ENCODE data around the gene MRPS22.

Gene MRPS22

DNA sequence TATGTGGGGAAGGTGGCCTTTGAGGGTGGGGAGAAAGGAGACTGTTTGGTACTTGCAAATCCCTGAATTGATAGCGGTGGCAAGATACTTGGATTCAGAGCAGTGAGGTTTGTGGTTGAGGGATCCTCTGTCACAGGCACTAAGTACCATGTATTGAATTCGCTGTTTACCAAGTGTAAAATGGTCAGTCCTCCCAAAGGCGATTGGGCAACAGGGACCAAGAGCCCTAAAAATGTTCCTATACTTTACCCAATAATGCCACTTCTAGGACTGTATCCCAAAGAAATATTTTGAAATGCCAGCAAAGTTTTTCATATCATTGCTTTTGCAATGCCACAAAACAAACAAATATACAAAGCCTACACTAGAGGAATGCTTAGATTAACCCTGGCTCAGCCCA, 43.4 kb upstream of the MRPS22 start:
- ChIA-PET POLR2A (no interaction called here), CTCF (no interaction called here)
- no peak for DNase-seq (ENCODE audit: extremely low spot score)
- TF ChIP-seq L3MBTL2 (conservative IDR thresholded peaks at IDR 0.05) (no peak), SP1 (IDR thresholded peaks at IDR 0.05) (no peak), SUZ12 (IDR thresholded peaks at IDR 0.05) (no peak), CTBP1 (IDR thresholded peaks at IDR 0.05; ENCODE audit: borderline replicate concordance) (no peak), FOXK2 (IDR thresholded peaks at IDR 0.05) (no peak), FOXA1 (IDR thresholded peaks at IDR 0.05) (no peak), NFRKB (IDR thresholded peaks at IDR 0.05) (no peak), ZNF384 (IDR thresholded peaks at IDR 0.05) (no peak), LEF1 (IDR thresholded peaks at IDR 0.05; ENCODE audit: borderline replicate concordance) (no peak), ELF4 (IDR thresholded peaks at IDR 0.05) (no peak)
- TF ChIP-seq, protein P1, sequence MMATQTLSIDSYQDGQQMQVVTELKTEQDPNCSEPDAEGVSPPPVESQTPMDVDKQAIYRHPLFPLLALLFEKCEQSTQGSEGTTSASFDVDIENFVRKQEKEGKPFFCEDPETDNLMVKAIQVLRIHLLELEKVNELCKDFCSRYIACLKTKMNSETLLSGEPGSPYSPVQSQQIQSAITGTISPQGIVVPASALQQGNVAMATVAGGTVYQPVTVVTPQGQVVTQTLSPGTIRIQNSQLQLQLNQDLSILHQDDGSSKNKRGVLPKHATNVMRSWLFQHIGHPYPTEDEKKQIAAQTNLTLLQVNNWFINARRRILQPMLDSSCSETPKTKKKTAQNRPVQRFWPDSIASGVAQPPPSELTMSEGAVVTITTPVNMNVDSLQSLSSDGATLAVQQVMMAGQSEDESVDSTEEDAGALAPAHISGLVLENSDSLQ (IDR thresholded peaks at IDR 0.05) = no peak

DNA sequence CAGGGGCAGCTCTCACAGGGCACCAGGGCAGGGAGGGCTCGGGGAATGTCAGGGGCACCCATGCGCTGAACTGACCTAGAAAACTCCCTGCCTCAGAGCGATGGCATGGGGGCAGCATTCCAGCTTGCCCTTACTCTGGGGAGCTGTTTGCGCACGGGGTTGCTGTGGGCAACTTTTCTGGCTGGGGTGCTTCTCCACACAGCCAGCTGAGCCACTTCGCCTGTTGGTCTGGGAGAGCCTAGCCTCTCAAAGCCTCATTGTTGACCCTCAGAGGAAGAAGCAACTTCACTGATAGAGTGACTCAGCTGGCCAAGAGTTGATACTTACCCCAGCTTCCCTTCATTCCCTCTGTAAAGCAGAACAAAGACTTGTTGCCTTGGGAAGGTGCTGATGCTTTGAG, 42.6 kb upstream of the MRPS22 start:
- TF ChIP-seq FOXA1 (IDR thresholded peaks at IDR 0.05) (no peak), HDGF (IDR thresholded peaks at IDR 0.05; ENCODE audit: borderline replicate concordance) (no peak), LEF1 (IDR thresholded peaks at IDR 0.05; ENCODE audit: borderline replicate concordance) (no peak), TARDBP (IDR thresholded peaks at IDR 0.05) (no peak), NFRKB (IDR thresholded peaks at IDR 0.05) (no peak), FOXK2 (IDR thresholded peaks at IDR 0.05) (no peak), L3MBTL2 (conservative IDR thresholded peaks at IDR 0.05) (no peak), ZNF384 (IDR thresholded peaks at IDR 0.05) (no peak), ELF4 (IDR thresholded peaks at IDR 0.05) (no peak), FOXM1 (IDR thresholded peaks at IDR 0.05; ENCODE audit: borderline replicate concordance) (no peak), CTBP1 (IDR thresholded peaks at IDR 0.05; ENCODE audit: borderline replicate concordance) (no peak), SUZ12 (IDR thresholded peaks at IDR 0.05) (no peak), BHLHE40 (IDR thresholded peaks at IDR 0.05; ENCODE audit: borderline replicate concordance) (no peak), SP1 (IDR thresholded peaks at IDR 0.05) (no peak), ARNT (IDR thresholded peaks at IDR 0.05) (no peak)
- TF ChIP-seq, protein P1 (IDR thresholded peaks at IDR 0.05) = no peak

DNA sequence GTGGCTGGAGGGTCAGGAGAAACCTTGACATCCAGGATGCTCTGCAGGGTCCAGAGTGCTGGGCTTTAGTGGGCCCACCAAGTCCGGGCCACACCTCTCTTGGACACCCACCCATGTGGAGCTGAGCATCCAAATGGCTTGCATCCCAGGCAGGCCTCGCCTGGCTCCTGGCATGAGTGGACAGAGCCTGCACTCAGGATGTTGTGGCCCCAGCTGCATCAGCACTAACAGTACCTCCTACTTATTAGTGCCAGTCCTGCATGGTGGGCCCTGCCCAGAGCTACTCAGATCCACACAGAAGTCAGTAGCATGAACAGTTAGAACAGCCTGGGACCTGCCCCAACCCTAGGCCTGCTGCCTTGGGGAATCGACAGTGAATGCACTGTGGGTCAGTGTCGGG, 42.2 kb upstream of the MRPS22 start:
- DNase-seq (ENCODE audit: extremely low spot score) = no peak
- POLR2A ChIA-PET = no interaction called here
- CTCF ChIA-PET = interaction anchor here (0.7 to 1.3 kb wide), 2 partner anchors 12 to 27 kb away, joined by 3 to 4 read pairs; no protein-coding TSS in a partner anchor
- no peak for TF ChIP-seq TARDBP (IDR thresholded peaks at IDR 0.05)
- TF ChIP-seq BHLHE40 (IDR thresholded peaks at IDR 0.05; ENCODE audit: borderline replicate concordance) = no peak
- TF ChIP-seq ZNF384 (IDR thresholded peaks at IDR 0.05) = no peak
- no peak for TF ChIP-seq ARNT (IDR thresholded peaks at IDR 0.05)
- no peak for TF ChIP-seq SUZ12 (IDR thresholded peaks at IDR 0.05)
- no peak for TF ChIP-seq HDGF (IDR thresholded peaks at IDR 0.05; ENCODE audit: borderline replicate concordance)

More for the DNA sequence above, 42.6 kb upstream of the MRPS22 start:
- ChIA-PET CTCF (no interaction called here), POLR2A (no interaction called here)
- no peak for DNase-seq (ENCODE audit: extremely low spot score)

DNA sequence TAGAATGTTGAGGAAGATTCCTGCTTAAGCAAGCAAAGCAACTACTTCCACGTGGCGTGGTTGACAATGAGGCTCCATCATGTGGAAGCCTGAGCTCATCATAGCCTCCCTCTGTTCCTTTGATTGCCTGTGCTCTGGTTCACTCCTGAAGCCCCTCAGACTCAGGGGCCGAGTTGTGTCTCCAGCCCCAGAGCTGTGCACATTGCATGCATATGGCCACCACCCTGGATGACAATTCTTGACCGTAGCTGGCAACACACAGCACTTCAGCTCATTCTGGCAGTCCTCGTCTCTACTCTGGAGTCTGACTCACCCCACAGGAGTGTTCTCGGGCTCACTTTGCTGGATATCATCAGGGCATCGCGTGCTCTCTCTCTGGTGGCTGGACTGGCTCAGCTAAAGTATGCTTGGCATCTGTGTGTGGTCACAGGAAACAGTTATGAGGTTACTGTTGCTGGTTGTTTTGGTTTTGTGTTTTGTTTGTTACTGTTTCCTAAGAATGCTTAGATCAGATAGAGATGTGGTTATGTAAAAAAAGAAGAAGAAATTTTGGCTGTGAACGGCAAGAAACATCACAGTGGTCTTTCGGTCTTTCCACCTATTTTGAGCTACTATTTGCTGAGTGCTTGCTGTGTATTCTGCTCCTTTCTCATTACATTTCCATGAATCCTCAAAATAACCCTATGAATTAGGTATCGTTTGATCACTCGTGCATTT, 41.6 kb upstream of the MRPS22 start:
- no peak for DNase-seq (ENCODE audit: extremely low spot score)
- no peak for TF ChIP-seq FOXK2 (IDR thresholded peaks at IDR 0.05)
- no peak for TF ChIP-seq BHLHE40 (IDR thresholded peaks at IDR 0.05; ENCODE audit: borderline replicate concordance)
- no peak for TF ChIP-seq SUZ12 (IDR thresholded peaks at IDR 0.05)
- no peak for TF ChIP-seq TARDBP (IDR thresholded peaks at IDR 0.05)
- no peak for TF ChIP-seq CTBP1 (IDR thresholded peaks at IDR 0.05; ENCODE audit: borderline replicate concordance)
- no peak for TF ChIP-seq FOXM1 (IDR thresholded peaks at IDR 0.05; ENCODE audit: borderline replicate concordance)
- TF ChIP-seq, protein P1 (IDR thresholded peaks at IDR 0.05) = no peak
- TF ChIP-seq LEF1 (IDR thresholded peaks at IDR 0.05; ENCODE audit: borderline replicate concordance) = no peak
- no peak for TF ChIP-seq L3MBTL2 (conservative IDR thresholded peaks at IDR 0.05)
- no peak for TF ChIP-seq FOXA1 (IDR thresholded peaks at IDR 0.05)
- no peak for TF ChIP-seq SP1 (IDR thresholded peaks at IDR 0.05)
- CTCF ChIA-PET = interaction anchor here (0.7 to 1.3 kb wide), 3 partner anchors 11 to 27 kb away, joined by 3 to 4 read pairs (median 3); no protein-coding TSS in a partner anchor
- POLR2A ChIA-PET = no interaction called here

DNA sequence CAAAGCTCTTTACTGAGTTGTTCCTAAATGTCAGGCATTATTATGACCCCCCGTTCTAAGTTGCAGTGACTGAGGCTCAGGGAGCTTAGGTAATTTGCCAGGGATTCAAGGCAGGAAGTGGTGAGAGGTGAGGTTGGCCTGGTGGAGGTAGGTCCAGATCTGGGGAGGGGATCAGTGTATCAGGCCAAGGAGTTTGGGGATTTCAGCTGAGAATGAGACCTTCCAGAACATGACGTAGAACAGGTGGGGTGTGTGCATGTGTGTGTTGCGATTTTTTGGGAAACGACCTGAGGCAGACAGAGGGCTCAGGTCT, 41.1 kb upstream of the MRPS22 start:
- POLR2A ChIA-PET = no interaction called here
- no peak for DNase-seq (ENCODE audit: extremely low spot score)
- CTCF ChIA-PET = interaction anchor here (0.6 to 1.3 kb wide), 3 partner anchors 9 to 26 kb away, joined by 3 to 6 read pairs (median 4); no protein-coding TSS in a partner anchor
- TF ChIP-seq NFRKB (IDR thresholded peaks at IDR 0.05) = no peak

DNA sequence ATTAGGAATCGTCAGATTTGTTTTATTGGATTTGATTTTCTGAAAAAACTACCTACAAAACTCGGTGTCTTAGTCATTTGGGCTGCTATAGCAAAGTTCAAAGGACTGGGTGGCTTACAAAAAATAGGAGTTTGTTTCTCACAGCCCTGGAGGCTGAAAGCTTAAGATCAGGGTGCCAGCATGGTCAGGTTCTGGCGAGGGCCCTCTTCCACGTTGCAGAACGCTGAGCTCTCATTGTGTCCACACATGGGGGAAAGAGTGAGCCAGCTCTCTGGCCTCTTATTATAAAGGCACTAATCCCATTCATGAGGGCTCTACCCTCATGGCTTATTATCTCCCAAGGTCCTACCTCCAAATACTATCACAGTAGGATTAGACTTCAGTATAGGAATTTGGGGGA, 40.6 kb upstream of the MRPS22 start:
- CTCF ChIA-PET = interaction anchor here (0.6 kb wide), 1 partner anchor 9 kb away, joined by 6 read pairs; no protein-coding TSS in a partner anchor
- POLR2A ChIA-PET = no interaction called here
- no peak for DNase-seq (ENCODE audit: extremely low spot score)
- no peak for TF ChIP-seq ARNT (IDR thresholded peaks at IDR 0.05)
- no peak for TF ChIP-seq CTBP1 (IDR thresholded peaks at IDR 0.05; ENCODE audit: borderline replicate concordance)
- no peak for TF ChIP-seq L3MBTL2 (conservative IDR thresholded peaks at IDR 0.05)
- no peak for TF ChIP-seq TARDBP (IDR thresholded peaks at IDR 0.05)
- TF ChIP-seq BHLHE40 (IDR thresholded peaks at IDR 0.05; ENCODE audit: borderline replicate concordance) = no peak
- TF ChIP-seq, protein P1 (IDR thresholded peaks at IDR 0.05) = no peak
- TF ChIP-seq SP1 (IDR thresholded peaks at IDR 0.05) = no peak
- TF ChIP-seq LEF1 (IDR thresholded peaks at IDR 0.05; ENCODE audit: borderline replicate concordance) = no peak
- no peak for TF ChIP-seq ELF4 (IDR thresholded peaks at IDR 0.05)
- TF ChIP-seq HDGF (IDR thresholded peaks at IDR 0.05; ENCODE audit: borderline replicate concordance) = no peak
- TF ChIP-seq FOXM1 (IDR thresholded peaks at IDR 0.05; ENCODE audit: borderline replicate concordance) = no peak
- TF ChIP-seq FOXA1 (IDR thresholded peaks at IDR 0.05) = no peak
- no peak for TF ChIP-seq SUZ12 (IDR thresholded peaks at IDR 0.05)

All from HEK293T (cell line).